K562 (cell line): ENCODE results near the gene RNF11.

Experiments
- CTCF ChIP-seq, 3 experiments: IDR thresholded peaks in 2 of 3; conservative IDR thresholded peaks in 1 of 3; 2 replicates each; pipeline ENCODE4 v1.5.1; 2011 to 2012; ENCODE audit warnings: low read length in 3 of 3, mild to moderate bottlenecking in 3 of 3, control low read depth in 2 of 3, improper control_type of control experiment in 1 of 3, inconsistent platforms in 1 of 3, low read depth in 1 of 3, mixed read lengths in 1 of 3, moderate library complexity in 1 of 3; ENCODE audit not compliant: insufficient read depth in 2 of 3
- FOSL1 ChIP-seq: fragments of 200-800 bp; sonication (Bioruptor generic); conservative IDR thresholded peaks from 2 replicates; pipeline ENCODE4 v1.6.1; 2016; ENCODE audit warnings: missing genetic modification characterization, missing compliant biosample characterization
- GATAD2A ChIP-seq: fragments of 450-650 bp; IDR thresholded peaks from 2 replicates; pipeline ENCODE4 v1.6.1; 2017
- HDGF ChIP-seq: fragments of 450-650 bp; IDR thresholded peaks from 2 replicates; pipeline ENCODE4 v1.6.1; 2016
- KDM4B ChIP-seq, 2 experiments: fragments of 450-650 bp in 1 of 2; sonication (generic) in 1 of 2; IDR thresholded peaks; 2 replicates each; pipeline ENCODE4 v1.6.1; 2016 to 2017; ENCODE audit warnings: borderline replicate concordance in 2 of 2, antibody characterized with exemption in 1 of 2, low read depth in 1 of 2, mild to moderate bottlenecking in 1 of 2
- MAX ChIP-seq: sonication (generic); formaldehyde crosslinking; IDR thresholded peaks from 2 replicates; pipeline ENCODE4 v1.9.0; 2022; ENCODE audit warnings: mild to moderate bottlenecking, missing genetic modification reagents
- NCOA6 ChIP-seq: fragments of 450-650 bp; IDR thresholded peaks from 2 replicates; pipeline ENCODE4 v1.6.1; 2017; ENCODE audit warnings: mild to moderate bottlenecking
- SMARCC2 ChIP-seq: fragments of 450-650 bp; IDR thresholded peaks from 2 replicates; pipeline ENCODE4 v1.6.1; 2017; ENCODE audit warnings: antibody characterized with exemption, moderate library complexity, mild to moderate bottlenecking, low read depth
- SNRNP70 ChIP-seq: fragments of 200-400 bp; formaldehyde crosslinking; optimal IDR thresholded peaks from 2 replicates; pipeline ENCODE3; 2017; ENCODE audit warnings: low read depth, low read length
- TRIM24 ChIP-seq, 2 experiments: fragments of 450-650 bp; IDR thresholded peaks; 2 replicates each; pipeline ENCODE4 v1.6.1; 2016
- ZBED1 ChIP-seq: IDR thresholded peaks from 2 replicates; pipeline ENCODE4 v1.6.1; 2014
- ZNF24 ChIP-seq: fragments of 450-650 bp; IDR thresholded peaks from 2 replicates; pipeline ENCODE4 v1.6.1; 2016
- TF ChIP-seq, protein P1 (sequence below), 2 experiments: fragments of 450-650 bp; formaldehyde crosslinking in 1 of 2; IDR thresholded peaks; 2 replicates each; pipeline versions ENCODE4 v1.4.0 to v1.6.1; 2014 to 2020; ENCODE audit warnings: mild to moderate bottlenecking in 2 of 2, borderline replicate concordance in 1 of 2, low read depth in 1 of 2

DNA sequence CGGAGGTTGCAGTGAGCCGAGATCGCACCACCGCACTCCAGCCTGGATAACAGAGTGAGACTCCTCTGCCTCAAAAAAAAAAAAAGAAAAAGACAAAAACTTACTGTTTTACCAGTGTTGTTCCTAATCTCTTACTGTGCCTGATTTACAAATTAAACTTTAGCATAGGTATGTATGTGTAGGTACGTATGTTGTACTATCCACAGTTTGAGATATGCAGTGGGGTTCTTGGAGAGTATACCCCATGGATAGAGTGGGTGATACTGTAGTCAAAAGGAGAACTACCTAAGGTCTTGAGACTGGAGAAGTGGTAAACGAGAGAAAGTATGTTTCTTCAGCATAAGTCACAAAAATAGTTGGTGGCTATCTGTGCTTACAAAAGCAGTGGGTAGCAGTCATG lies 38.6 kb downstream of the RNF11 start:
- TF ChIP-seq CTCF (IDR thresholded peaks at IDR 0.05 in 2 of 3, conservative IDR thresholded peaks at IDR 0.05 in 1 of 3; ENCODE audit: insufficient read depth in 2 of 3, low read depth in 1 of 3, low read length in 3 of 3) (no peak), MAX (CRISPR knock-in tag) (no peak), SMARCC2 (no peak), GATAD2A (no peak), KDM4B (IDR thresholded peaks at IDR 0.05; ENCODE audit: borderline replicate concordance in 2 of 2, low read depth in 1 of 2) (no peak), NCOA6 (no peak), ZNF24 (no peak), HDGF (no peak), ZBED1 (no peak), TRIM24 (IDR thresholded peaks at IDR 0.05) (no peak), SNRNP70 (no peak), FOSL1 (tag) (no peak)
- TF ChIP-seq, protein P1, sequence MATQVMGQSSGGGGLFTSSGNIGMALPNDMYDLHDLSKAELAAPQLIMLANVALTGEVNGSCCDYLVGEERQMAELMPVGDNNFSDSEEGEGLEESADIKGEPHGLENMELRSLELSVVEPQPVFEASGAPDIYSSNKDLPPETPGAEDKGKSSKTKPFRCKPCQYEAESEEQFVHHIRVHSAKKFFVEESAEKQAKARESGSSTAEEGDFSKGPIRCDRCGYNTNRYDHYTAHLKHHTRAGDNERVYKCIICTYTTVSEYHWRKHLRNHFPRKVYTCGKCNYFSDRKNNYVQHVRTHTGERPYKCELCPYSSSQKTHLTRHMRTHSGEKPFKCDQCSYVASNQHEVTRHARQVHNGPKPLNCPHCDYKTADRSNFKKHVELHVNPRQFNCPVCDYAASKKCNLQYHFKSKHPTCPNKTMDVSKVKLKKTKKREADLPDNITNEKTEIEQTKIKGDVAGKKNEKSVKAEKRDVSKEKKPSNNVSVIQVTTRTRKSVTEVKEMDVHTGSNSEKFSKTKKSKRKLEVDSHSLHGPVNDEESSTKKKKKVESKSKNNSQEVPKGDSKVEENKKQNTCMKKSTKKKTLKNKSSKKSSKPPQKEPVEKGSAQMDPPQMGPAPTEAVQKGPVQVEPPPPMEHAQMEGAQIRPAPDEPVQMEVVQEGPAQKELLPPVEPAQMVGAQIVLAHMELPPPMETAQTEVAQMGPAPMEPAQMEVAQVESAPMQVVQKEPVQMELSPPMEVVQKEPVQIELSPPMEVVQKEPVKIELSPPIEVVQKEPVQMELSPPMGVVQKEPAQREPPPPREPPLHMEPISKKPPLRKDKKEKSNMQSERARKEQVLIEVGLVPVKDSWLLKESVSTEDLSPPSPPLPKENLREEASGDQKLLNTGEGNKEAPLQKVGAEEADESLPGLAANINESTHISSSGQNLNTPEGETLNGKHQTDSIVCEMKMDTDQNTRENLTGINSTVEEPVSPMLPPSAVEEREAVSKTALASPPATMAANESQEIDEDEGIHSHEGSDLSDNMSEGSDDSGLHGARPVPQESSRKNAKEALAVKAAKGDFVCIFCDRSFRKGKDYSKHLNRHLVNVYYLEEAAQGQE (IDR thresholded peaks at IDR 0.05; ENCODE audit: borderline replicate concordance) = no peak
- TF ChIP-seq, protein P1 (CRISPR knock-in tag; IDR thresholded peaks at IDR 0.05; ENCODE audit: low read depth) = no peak
